HL-60 (cell line): ENCODE measurements around the gene H1-8.
"Not testable (repeated sequence)": the region's sequence is repeated elsewhere in the genome, so short reads cannot be mapped to it uniquely, and the experiment has no call there.

ENCODE experiments used
- DNase-seq, 2 experiments: peaks; one replicate each; pipeline ENCODE4 v3.0.0-alpha.2; 2010 to 2020; ENCODE audit warnings: low read depth in 1 of 2, low spot score in 1 of 2
- H3K27ac ChIP-seq: fragments of 250-450 bp; sonication (Bioruptor Pico); replicated peaks from 2 replicates; pipeline ENCODE4 v1.5.1; 2020; ENCODE audit warnings: mild to moderate bottlenecking, moderate library complexity
- H3K27me3 ChIP-seq: fragments of 250-450 bp; sonication (Bioruptor Pico); 2 replicates; pipeline ENCODE4 v1.5.1; 2021; ENCODE audit warnings: mild to moderate bottlenecking, moderate library complexity; ENCODE audit not compliant: insufficient read depth, poor library complexity, severe bottlenecking
- H3K4me3 ChIP-seq: replicated peaks from 2 replicates; pipeline ENCODE4 v1.5.1; 2011; ENCODE audit warnings: mild to moderate bottlenecking, control low read depth, low read length; ENCODE audit not compliant: insufficient read depth
- GABPA ChIP-seq: IDR thresholded peaks from 2 replicates; pipeline ENCODE4 v1.6.1; 2012; ENCODE audit warnings: low read depth
- POLR2AphosphoS5 ChIP-seq: IDR thresholded peaks from 2 replicates; pipeline ENCODE4 v1.6.1; 2012; ENCODE audit warnings: low read depth
- REST ChIP-seq: IDR thresholded peaks from 2 replicates; pipeline ENCODE4 v1.6.1; 2012; ENCODE audit warnings: low read depth; ENCODE audit not compliant: insufficient replicate concordance
- SPI1 ChIP-seq: IDR thresholded peaks from 2 replicates; pipeline ENCODE4 v1.6.1; 2012; ENCODE audit warnings: low read depth, mild to moderate bottlenecking, borderline replicate concordance
- TF ChIP-seq, protein P1 (sequence below): IDR thresholded peaks from one replicate; pipeline ENCODE4 v1.5.1; 2011; ENCODE audit warnings: low read length, control low read depth, inconsistent platforms; ENCODE audit not compliant: insufficient read depth

The H1-8 gene

GRCh38 chr3:129513705-129514104 lies 29.3 kb upstream of the H1-8 start:
- Histone ChIP-seq H3K27me3 (no peaks in the 10 kb centered on the region), H3K4me3 (no peak overlapping the region), H3K27ac (no peak overlapping the region)
- no peak for TF ChIP-seq GABPA
- TF ChIP-seq, protein P1, sequence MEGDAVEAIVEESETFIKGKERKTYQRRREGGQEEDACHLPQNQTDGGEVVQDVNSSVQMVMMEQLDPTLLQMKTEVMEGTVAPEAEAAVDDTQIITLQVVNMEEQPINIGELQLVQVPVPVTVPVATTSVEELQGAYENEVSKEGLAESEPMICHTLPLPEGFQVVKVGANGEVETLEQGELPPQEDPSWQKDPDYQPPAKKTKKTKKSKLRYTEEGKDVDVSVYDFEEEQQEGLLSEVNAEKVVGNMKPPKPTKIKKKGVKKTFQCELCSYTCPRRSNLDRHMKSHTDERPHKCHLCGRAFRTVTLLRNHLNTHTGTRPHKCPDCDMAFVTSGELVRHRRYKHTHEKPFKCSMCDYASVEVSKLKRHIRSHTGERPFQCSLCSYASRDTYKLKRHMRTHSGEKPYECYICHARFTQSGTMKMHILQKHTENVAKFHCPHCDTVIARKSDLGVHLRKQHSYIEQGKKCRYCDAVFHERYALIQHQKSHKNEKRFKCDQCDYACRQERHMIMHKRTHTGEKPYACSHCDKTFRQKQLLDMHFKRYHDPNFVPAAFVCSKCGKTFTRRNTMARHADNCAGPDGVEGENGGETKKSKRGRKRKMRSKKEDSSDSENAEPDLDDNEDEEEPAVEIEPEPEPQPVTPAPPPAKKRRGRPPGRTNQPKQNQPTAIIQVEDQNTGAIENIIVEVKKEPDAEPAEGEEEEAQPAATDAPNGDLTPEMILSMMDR = no peak
- TF ChIP-seq REST = no peak
- TF ChIP-seq SPI1 = no peak
- TF ChIP-seq POLR2AphosphoS5 = no peak
- DNase-seq = no peak

DNA sequence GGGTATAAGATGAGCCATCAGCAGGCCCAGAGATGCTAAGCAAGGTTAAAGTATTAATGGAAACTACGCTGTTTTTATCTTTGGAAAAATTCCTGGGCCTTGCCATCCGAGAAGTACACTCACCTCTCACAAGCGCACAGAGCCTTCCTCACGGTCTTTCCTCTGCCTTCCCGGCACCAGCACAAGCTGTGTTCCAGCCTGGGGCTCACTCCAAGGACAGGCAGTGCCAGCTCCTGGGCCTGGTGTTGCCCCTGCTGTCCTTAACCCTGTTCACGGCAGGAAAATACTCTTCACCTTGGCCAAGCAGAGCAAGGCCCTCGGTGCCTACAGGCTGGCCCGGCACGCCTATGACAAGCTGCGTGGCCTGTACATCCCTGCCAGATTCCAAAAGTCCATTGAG lies 28.9 kb upstream of the H1-8 start:
- DNase-seq = no peak
- Histone ChIP-seq H3K27me3 (no peaks in the 10 kb centered on the region), H3K4me3 (no peak overlapping the region), H3K27ac (no peak overlapping the region)
- TF ChIP-seq, protein P1 = no peak
- TF ChIP-seq GABPA (no peak), POLR2AphosphoS5 (no peak), SPI1 (no peak), REST (no peak)

- no peak overlapping the region for H3K27ac ChIP-seq
Observed at GRCh38 chr3:129514563-129514962, 28.4 kb upstream of the H1-8 start.

DNA sequence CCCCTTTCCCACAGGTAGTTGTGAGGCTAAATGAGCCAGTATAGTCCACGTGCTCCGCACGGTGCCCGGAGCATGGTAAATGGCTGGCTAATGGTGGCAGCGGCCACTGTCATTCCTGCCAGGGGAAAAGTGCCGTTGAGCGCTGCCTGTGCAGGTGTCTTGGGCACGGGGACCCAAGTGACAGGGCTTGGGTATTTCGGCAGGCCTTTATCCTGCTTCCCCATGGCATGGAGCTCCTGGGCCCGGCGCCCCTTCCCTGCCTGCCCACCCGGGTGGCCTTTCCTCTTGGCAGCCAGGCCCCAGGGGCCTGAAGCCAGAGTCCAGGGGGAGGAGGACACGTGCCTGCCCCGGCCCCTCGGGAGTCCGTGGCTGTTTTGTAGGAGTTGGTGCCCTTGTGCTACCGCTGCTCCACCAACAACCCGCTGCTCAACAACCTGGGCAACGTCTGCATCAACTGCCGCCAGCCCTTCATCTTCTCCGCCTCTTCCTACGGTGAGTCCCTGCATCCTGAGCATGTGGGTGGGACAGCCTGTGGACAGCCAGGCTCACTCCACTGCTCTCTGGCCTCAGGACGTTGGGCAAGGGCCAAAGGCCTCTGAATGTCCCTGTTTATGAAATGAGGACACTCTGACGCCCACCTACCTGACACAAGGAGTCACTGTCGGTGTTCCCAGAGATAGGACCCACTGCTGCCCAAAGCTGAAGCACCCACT lies 27.7 kb upstream of the H1-8 start:
- not testable (repeated sequence) for H3K27me3 ChIP-seq, H3K4me3 ChIP-seq, H3K27ac ChIP-seq, DNase-seq

More at GRCh38 chr3:129514563-129514962, 28.4 kb upstream of the H1-8 start:
- no peak for DNase-seq
- Histone ChIP-seq H3K4me3 (no peak overlapping the region), H3K27me3 (no peaks in the 10 kb centered on the region)
- TF ChIP-seq REST (no peak), SPI1 (no peak), POLR2AphosphoS5 (no peak), GABPA (no peak)
- TF ChIP-seq, protein P1 = no peak

GRCh38 chr3:129515821-129516432 lies 27.0 kb upstream of the H1-8 start:
- not testable (repeated sequence) for H3K27me3 ChIP-seq, H3K4me3 ChIP-seq, H3K27ac ChIP-seq

More at GRCh38 chr3:129515821-129516432, 27.0 kb upstream of the H1-8 start:
- DNase-seq = not testable (repeated sequence)
